GM12872 (cell line): ENCODE data around the gene CCL15.

ENCODE experiments used
- CTCF ChIP-seq: IDR thresholded peaks from 3 replicates; pipeline ENCODE4 v1.5.1; 2011; ENCODE audit warnings: low read depth, mild to moderate bottlenecking, low read length, moderate library complexity; ENCODE audit not compliant: insufficient read depth

The CCL15 gene

DNA sequence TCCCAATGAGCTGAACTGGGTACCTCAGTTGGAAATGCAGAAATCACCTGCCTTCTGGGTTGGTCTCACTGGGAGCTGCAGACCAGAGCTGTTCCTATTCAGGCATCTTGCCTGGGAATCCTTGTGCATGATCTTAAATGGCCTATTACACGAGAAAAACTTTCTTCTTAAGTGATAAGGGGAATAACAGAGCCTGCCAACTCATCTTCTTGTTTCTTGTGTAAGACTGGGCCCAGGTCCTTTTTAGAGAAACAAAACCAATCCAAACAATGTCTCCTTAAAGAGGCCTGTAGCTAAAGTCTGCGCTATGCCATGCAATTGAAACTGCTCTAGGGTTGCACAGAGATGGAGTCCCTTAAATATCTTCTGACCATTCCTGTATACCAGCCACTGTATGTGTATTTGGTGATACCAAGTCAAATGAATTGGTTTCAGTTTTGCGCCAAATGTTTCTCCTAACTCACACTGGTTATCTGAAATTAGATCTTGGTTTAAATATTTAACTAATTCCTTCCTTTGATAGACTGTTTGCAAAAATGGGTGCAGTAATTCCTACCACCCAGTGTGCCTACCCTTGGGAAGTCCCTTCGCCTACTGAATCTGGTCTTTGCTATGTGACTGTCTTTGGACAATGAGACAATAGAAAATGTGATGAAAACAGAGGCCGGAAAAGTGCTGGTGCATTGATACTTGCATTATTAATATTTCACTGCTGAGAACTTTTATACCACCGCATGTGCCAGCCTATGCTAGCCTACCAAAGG, 22.9 kb upstream of the CCL15 start:
- no peak for TF ChIP-seq CTCF

DNA sequence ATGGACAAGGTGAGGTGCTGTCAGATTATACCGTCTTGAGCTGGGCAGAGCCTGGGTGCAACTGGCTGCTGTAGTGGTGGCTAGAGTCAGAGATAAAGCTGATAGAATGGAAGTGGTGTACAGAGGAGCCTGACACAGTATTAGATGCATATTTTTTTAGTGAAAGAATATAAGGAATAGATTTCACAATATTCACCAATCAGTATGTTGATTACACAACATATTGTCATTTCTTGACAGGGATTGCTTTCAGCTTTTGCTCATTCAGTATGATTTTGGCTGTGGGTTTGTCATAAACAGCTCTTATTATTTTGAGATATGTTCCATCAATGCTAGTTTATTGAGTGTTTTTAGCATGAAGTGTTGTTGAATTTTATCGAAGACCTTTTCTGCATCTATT, 18.1 kb upstream of the CCL15 start:
- no peak for TF ChIP-seq CTCF

DNA sequence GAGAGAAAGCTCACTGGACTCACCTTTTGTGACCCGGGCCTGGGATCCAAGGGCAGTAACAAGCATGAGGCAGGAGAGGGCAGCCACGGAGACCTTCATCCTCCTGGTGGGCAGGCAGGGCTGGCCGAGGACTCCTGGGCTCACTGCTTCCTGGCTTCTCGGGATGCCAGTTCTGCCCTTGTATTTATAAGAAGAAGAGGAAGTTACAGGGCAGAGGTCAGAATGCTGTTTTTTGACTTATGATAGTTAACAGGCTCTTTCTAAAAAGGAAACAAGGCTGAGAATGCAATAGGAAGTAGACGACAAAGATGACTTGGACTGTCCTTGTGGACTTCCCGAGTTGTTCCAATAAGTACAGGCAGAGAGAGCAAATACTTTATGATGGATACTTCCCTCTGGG, 16.4 kb upstream of the CCL15 start, which contains the start of gene CCL23:
Gene CCL23, minus strand, starts transcription at position 174 of the 400 bp plus-strand sequence. Its CDS starts 75 bp downstream, at position 99.
- no peak for TF ChIP-seq CTCF

GRCh38 chr17:36016555-36016954, 15.2 kb upstream of the CCL15 start:
- no peak for TF ChIP-seq CTCF

DNA sequence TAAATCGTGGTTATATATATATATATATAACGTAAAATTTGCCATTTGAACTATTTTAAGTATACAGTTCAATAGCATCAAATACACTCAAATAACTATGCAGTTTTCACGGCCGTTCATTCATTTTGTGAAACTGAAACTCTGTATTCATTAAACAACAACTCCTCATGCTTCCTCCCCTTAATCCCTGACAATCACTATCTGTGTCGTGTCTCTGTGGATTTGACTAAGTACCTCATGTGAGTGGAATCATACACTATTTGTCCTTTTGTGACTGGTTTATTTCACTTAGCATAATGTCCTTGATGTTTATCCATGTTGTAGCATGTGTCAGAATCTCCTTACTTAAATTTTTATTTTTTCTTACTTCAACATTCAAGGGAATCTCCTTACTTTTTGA, 13.6 kb upstream of the CCL15 start:
- TF ChIP-seq CTCF: no peak

- TF ChIP-seq CTCF: no peak
Measured at GRCh38 chr17:36011201-36011600, 9.8 kb upstream of the CCL15 start.

DNA sequence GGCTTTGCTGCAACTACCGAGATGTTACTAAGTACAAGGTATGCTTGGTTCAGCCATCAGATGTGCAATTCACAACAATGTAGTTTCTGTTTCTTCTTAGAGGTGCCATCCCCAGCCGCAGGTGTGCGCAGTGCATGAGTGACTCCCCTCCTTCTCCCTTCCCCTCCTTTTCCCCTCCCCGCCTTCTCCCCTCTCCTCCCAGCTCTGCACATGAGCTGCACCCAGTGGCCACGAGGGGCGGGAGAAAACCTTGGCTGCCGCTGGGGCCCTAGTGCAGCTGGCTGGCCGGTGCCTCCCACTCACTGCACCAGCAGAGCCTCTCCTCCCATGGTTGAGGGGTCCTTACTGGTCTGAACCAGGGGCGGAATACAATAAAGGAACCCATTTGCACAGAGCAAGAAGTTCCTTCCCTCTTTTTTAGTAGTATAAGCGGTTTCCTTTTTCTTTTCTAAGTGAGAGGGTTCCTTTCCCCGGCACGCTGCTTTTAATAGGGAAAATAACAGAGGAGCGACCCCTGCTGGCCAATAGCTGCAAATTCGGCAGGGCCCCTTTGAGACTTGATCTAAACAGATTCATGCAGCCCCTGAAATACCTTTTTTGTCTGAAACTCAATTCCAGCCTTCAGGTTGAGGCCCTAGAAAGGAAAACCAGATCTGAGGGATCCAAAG, 7.8 kb upstream of the CCL15 start:
- TF ChIP-seq CTCF: peak; percentile 56; the same call in 2 of the 3 replicates
